DOHH2 (cell line): Measurements from ENCODE around the gene FAM171A1.

Source experiments
- H3F3A ChIP-seq: fragments of 200-600 bp; sonication (generic), shearing (Covaris generic); 2 replicates; pipeline ENCODE4 v1.6.0; 2016; ENCODE audit warnings: antibody characterized with exemption, mild to moderate bottlenecking; ENCODE audit not compliant: control insufficient read depth, insufficient read depth
- H3K27ac ChIP-seq: fragments of 200-600 bp; sonication (generic); 2 replicates; pipeline ENCODE4 v1.5.1; 2014; ENCODE audit warnings: low read depth, mild to moderate bottlenecking, low read length, moderate library complexity
- H3K27me3 ChIP-seq: fragments of 200-600 bp; sonication (generic); 2 replicates; pipeline ENCODE4 v1.6.1; 2014; ENCODE audit warnings: mild to moderate bottlenecking, low read length, mixed read lengths; ENCODE audit not compliant: control insufficient read depth
- H3K36me3 ChIP-seq: fragments of 200-600 bp; sonication (generic); 2 replicates; pipeline ENCODE4 v1.6.1; 2014; ENCODE audit warnings: mild to moderate bottlenecking, low read length, moderate library complexity, mixed read lengths; ENCODE audit not compliant: control insufficient read depth
- H3K4me1 ChIP-seq: fragments of 200-600 bp; sonication (generic); 2 replicates; pipeline ENCODE4 v1.6.1; 2014; ENCODE audit warnings: mild to moderate bottlenecking, low read length, mixed read lengths; ENCODE audit not compliant: control insufficient read depth
- H3K4me2 ChIP-seq: fragments of 200-600 bp; sonication (generic); 2 replicates; pipeline ENCODE4 v1.6.0; 2014; ENCODE audit warnings: mild to moderate bottlenecking, low read length, moderate library complexity
- H3K4me3 ChIP-seq: fragments of 200-600 bp; sonication (generic); 2 replicates; pipeline ENCODE4 v1.5.1; 2014; ENCODE audit warnings: mild to moderate bottlenecking, low read length, mixed read lengths
- H3K79me2 ChIP-seq: fragments of 200-600 bp; sonication (generic); 2 replicates; pipeline ENCODE4 v1.6.1; 2014; ENCODE audit warnings: mild to moderate bottlenecking, low read length, mixed read lengths; ENCODE audit not compliant: control insufficient read depth
- H3K9me2 ChIP-seq: fragments of 200-600 bp; sonication (generic); replicated peaks from 2 replicates; pipeline ENCODE4 v1.6.1; 2014; ENCODE audit warnings: mild to moderate bottlenecking, low read length, mixed read lengths; ENCODE audit not compliant: control insufficient read depth
- H3K9me3 ChIP-seq: fragments of 200-600 bp; sonication (generic); 2 replicates; pipeline ENCODE4 v1.6.1; 2014; ENCODE audit warnings: antibody characterized with exemption, low read length, mixed read lengths; ENCODE audit not compliant: control insufficient read depth, insufficient read depth
- H4K20me1 ChIP-seq: fragments of 200-600 bp; sonication (generic); 2 replicates; pipeline ENCODE4 v1.6.0; 2014; ENCODE audit warnings: low read depth, mild to moderate bottlenecking, antibody characterized with exemption, low read length, moderate library complexity; ENCODE audit not compliant: control insufficient read depth, insufficient read depth
- CTCF ChIP-seq: fragments of 200-600 bp; sonication (generic); IDR thresholded peaks from one replicate; pipeline ENCODE4 v1.5.1; 2014; ENCODE audit warnings: antibody characterized with exemption, mild to moderate bottlenecking, low read depth, low read length; ENCODE audit not compliant: poor library complexity, severe bottlenecking
- EZH2phosphoT487 ChIP-seq: fragments of 200-600 bp; sonication (generic); IDR thresholded peaks from 2 replicates; pipeline ENCODE4 v1.6.1; 2017; ENCODE audit warnings: borderline replicate concordance, mild to moderate bottlenecking, antibody characterized with exemption, low read length, moderate library complexity, mixed read lengths

Gene FAM171A1

GRCh38 chr10:15387021-15387420, 15.9 kb upstream of the FAM171A1 start:
- no peaks in the 10 kb centered on the region for H4K20me1 ChIP-seq
- TF ChIP-seq EZH2phosphoT487 (no peak), CTCF (no peak)
- H3K9me3 ChIP-seq: no peaks in the 10 kb centered on the region
- no peak overlapping the region for H3K4me3 ChIP-seq
- no peak overlapping the region for H3K27ac ChIP-seq
- H3K4me1 ChIP-seq: no peaks in the 10 kb centered on the region
- no peaks in the 10 kb centered on the region for H3K27me3 ChIP-seq
- no peaks in the 10 kb centered on the region for H3K9me2 ChIP-seq
- no peak overlapping the region for H3K4me2 ChIP-seq
- H3K36me3 ChIP-seq: no peaks in the 10 kb centered on the region
- no peaks in the 10 kb centered on the region for H3K79me2 ChIP-seq
- no peaks in the 10 kb centered on the region for H3F3A ChIP-seq

GRCh38 chr10:15385552-15386455, 14.7 kb upstream of the FAM171A1 start:
- Histone ChIP-seq H3K4me3 (no peak overlapping the region), H3K36me3 (no peaks in the 10 kb centered on the region), H4K20me1 (no peaks in the 10 kb centered on the region), H3K9me3 (no peaks in the 10 kb centered on the region), H3K27ac (no peak overlapping the region), H3K27me3 (no peaks in the 10 kb centered on the region), H3K4me2 (no peak overlapping the region), H3F3A (no peaks in the 10 kb centered on the region), H3K79me2 (no peaks in the 10 kb centered on the region), H3K4me1 (no peaks in the 10 kb centered on the region), H3K9me2 (no peaks in the 10 kb centered on the region)
- TF ChIP-seq CTCF: no peak
- TF ChIP-seq EZH2phosphoT487: no peak

- no peak overlapping the region for H3K4me2 ChIP-seq
- no peaks in the 10 kb centered on the region for H4K20me1 ChIP-seq
- no peaks in the 10 kb centered on the region for H3F3A ChIP-seq
- H3K27me3 ChIP-seq: no peaks in the 10 kb centered on the region
- H3K4me1 ChIP-seq: no peaks in the 10 kb centered on the region
- H3K9me3 ChIP-seq: no peaks in the 10 kb centered on the region
- no peak overlapping the region for H3K27ac ChIP-seq
- no peaks in the 10 kb centered on the region for H3K9me2 ChIP-seq
- H3K36me3 ChIP-seq: no peaks in the 10 kb centered on the region
- H3K79me2 ChIP-seq: no peaks in the 10 kb centered on the region
- H3K4me3 ChIP-seq: no peak overlapping the region
- TF ChIP-seq EZH2phosphoT487 (no peak), CTCF (no peak)
Measured at GRCh38 chr10:15381420-15381819, 10.3 kb upstream of the FAM171A1 start.
